HG03520 (cell line): ENCODE results near the gene GALNT17.

ENCODE experiments used
- ATAC-seq: cut with Tn5 transposase; IDR thresholded peaks from one replicate; pipeline ENCODE4 v1.9.1; 2021; ENCODE audit warnings: mild to moderate bottlenecking, moderate library complexity; ENCODE audit not compliant: unreplicated experiment

GALNT17 gene

GRCh38 chr7:71132127-71132376 is at the start of gene GALNT17:
Gene GALNT17 (plus strand): TSS chr7:71132144.
- ATAC-seq: no peak

DNA sequence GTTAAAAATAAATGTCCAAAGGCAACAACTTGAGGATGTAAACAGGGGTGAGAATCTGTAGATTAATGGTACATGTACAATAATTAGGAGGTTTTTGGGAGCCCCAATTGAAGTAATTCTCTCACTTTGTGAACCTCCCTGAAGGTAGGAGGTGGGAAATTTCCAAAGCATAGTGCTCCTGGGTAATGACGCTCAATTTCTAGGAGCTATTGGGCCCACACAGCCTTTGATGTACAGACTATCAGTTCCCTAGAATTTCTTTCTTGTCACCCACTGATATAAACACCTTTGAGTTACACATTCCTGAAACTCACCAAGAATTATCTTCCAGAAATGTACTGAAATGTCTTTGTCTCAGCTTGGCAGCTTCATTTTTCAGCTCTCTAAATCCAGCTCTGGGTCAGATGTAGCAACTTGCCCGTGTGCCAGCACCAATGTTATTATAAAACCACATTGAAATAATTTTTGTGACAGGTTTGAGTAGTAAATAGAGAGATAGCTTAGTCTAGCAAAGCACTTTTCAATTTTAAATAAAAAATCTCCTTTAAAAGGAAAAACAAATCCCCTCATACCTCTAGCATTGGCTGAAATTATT is 36.6 kb upstream of the GALNT17 start:
- no peak for ATAC-seq

DNA sequence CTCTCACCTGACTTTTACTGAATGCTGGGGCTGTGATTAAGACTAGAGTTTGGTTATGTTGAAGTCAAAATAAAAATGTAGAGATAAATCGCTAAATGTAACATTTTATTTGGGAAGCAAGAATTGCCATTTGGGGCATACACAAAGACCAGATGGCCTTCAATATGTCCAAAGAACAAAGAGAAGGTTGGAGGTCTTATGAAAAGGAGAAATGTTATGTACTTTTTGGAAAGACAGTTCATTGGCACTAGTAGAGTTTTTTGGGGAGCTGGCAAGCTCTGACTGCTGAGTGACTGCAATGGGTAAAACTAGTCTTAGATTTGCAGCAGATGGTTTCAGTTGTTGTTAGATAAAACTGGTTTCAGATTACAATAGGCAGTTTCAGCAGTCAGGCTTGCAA is 35.6 kb upstream of the GALNT17 start:
- no peak for ATAC-seq

DNA sequence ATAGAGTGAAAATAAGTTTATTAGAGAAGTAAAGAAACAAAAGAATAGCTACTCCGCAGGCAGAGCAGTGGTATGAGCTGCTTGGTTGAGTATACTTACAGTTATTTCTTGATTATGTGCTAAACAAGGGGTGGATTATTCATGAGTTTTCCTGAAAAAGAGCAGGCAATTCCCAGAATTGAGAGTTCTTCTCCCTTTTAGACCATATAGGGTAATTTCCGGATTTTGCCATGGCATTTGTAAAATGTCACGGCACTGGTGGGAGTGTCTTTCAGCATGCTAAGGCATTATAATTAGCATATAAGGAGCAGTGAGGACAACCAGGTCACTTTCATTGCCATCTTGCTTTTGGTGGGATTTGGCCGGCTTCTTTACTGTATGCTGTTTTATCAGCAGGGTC is 25.7 kb upstream of the GALNT17 start:
- ATAC-seq: no peak

GRCh38 chr7:71112436-71112835 is 19.5 kb upstream of the GALNT17 start:
- ATAC-seq: no peak

DNA sequence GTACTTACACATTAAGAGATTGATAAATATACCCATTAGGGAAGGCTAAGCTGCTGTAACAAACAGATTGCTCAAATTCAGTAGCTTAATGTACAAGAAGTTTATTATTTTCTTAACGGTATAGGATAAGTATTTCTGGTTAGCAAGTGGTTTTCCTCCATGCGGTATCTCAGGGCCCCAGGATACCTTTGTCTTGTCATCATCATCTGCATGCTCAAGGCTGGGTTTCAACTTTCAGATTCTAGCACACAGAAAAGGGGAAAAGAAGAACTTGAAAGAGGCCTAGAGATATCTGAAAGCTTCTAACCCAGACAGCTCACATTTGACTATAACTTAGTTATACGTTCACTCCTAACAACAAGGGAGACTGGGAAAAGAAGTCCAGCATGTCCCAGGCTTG is 11.8 kb upstream of the GALNT17 start:
- no peak for ATAC-seq

GRCh38 chr7:71129126-71129525 is 2.8 kb upstream of the GALNT17 start:
- ATAC-seq: no peak

GRCh38 chr7:71130031-71130679 is 1.8 kb upstream of the GALNT17 start:
- no peak for ATAC-seq

GRCh38 chr7:71131256-71132126 is 453 bp upstream of the GALNT17 start:
- ATAC-seq: no peak

GRCh38 chr7:71132377-71133231 is 660 bp downstream of the GALNT17 start:
- ATAC-seq: no peak

- no peak for ATAC-seq
These were observed 1.3 kb downstream of the GALNT17 start for GRCh38 chr7:71133232-71133622.

- no peak for ATAC-seq
These were observed 1.9 kb downstream of the GALNT17 start for GRCh38 chr7:71133856-71134255.

- no peak for ATAC-seq
These were observed 3.2 kb downstream of the GALNT17 start for GRCh38 chr7:71135116-71135515.

DNA sequence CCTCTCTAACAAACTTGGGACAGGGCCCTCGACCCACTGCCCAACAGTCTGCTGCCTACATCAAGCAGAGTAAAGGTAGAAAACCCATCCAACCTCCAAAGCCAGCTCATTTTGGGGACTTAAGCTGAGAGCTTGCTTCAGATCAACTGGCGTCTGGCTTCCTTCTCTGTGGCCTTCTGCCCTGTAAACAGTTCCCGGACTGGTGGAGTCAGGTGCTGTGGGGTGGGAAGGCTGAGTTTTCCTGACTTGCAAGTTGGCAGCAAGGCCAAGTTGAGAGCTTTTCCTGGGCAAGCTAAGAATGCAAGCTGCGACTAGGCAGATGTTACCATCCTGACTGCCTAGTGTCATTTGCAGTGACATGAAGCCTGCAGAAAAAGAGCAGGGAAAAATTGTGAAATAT is 3.7 kb downstream of the GALNT17 start:
- no peak for ATAC-seq

- no peak for ATAC-seq
These were observed 5.5 kb downstream of the GALNT17 start for GRCh38 chr7:71137479-71137878.

DNA sequence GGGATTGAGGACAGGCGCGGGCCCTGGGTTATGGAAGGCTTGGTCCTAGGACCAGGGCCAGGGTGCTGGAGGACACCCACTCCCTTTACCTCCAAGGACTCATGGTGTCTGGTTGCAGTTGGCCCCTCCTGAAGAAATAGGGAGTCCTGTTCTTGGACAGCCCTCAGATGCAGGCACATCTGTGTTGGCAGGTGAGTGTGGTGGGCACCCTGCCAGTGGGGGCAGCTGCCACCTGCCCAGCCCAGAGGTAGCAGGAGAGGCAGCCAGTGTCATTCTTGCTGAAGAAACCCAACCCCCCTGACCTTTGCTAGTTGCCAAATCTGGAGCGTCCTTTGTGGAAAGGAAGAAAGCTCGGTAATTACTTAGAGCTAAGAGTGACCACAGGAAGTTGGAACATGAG is 8.3 kb downstream of the GALNT17 start:
- ATAC-seq: no peak

DNA sequence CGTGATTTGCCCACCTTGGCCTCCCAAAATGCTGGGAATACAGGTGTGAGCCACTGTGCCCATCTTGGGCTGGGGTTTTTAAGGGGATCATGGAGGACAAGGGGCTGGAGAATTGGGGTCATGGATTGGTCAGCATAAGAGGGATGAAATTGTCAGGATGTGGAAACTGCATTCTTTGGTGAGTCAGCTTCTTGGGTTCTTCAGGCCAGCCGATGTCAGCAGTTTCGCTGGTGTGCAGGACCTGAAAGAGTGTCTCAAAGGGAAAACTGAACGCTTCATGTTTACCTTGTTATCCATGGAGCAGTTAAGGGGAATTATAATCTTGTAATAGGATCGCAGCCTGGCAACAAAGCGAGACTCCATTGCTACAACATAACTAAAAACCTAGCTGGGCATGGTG is 13.0 kb downstream of the GALNT17 start:
- no peak for ATAC-seq

GRCh38 chr7:71145906-71146901 is 14.3 kb downstream of the GALNT17 start:
- no peak for ATAC-seq

- ATAC-seq: no peak
These were observed 16.2 kb downstream of the GALNT17 start for GRCh38 chr7:71148098-71148497.

DNA sequence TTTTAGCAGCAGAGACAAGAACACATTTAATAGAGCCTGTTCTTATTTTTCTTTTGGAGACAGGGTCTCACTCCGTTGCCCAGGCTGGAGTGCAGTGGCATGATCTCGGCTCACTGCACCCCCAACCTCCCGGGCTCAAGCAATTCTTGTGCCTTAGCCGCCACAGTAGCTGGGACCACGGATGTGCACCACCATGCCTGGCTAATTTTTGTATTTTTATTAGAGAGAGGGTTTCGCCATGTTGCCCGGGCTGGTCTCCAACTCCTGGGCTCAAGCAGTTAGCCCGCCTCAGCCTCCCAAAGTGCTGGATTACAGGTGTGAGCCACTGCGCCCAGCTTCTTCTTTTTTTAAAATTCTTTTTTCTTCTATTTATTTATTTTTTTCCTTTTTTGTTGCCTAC is 23.3 kb downstream of the GALNT17 start:
- ATAC-seq: no peak
